GM21737 (cell line): ENCODE results near the gene ROR2.

ENCODE experiments used
- ATAC-seq: cut with Tn5 transposase; IDR thresholded peaks from one replicate; pipeline ENCODE4 v1.9.1; 2021; ENCODE audit warnings: mild to moderate bottlenecking, moderate library complexity; ENCODE audit not compliant: unreplicated experiment

The ROR2 gene

DNA sequence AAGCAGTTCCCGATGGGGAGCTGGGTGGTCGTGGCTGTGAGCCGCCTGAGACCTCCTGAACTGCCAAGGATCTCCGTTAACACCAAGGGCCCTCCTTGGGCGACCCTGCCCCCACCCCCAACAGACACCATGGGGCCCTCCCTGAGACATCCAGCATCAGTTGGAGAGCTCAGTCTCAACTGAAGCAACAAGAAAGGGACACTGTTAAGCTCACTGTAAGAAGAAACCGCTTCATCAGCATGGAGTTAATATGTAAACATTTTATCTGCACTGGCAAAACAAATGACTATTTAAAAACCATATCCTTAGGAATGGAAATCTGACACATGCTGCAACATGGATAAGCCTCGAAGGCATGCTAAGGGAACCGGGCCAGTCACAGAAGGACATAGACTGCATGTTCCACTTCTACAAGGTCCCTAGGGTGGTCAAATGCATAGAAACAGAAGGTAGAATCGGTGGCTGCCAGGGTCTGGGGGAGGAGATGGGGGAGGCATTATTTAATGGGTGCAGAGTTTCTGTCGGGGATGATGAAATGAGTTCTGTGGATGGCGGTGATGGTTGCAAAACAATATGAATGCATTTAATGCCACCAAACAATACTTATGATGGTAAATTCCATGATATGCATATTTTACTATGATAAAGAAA lies 47.4 kb downstream of the ROR2 start:
- ATAC-seq = no peak

DNA sequence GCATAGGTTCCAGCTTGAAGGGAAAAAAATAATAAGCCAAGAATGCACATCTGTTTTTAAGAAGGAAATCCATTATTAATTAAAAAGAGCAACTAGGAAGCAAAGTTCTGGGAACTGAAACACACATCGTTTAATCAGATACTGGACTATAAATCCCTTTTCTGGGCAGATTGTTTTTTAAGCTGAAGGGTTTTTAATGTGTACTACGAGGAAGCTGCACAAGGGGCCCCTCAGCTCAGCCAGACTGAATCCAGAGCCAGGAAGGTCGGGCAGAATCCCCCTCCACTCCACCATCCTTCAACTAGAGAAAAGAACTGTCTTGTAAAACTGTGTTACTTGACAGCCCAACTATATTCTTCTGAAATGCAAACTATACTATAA lies 49.2 kb downstream of the ROR2 start:
- no peak for ATAC-seq

DNA sequence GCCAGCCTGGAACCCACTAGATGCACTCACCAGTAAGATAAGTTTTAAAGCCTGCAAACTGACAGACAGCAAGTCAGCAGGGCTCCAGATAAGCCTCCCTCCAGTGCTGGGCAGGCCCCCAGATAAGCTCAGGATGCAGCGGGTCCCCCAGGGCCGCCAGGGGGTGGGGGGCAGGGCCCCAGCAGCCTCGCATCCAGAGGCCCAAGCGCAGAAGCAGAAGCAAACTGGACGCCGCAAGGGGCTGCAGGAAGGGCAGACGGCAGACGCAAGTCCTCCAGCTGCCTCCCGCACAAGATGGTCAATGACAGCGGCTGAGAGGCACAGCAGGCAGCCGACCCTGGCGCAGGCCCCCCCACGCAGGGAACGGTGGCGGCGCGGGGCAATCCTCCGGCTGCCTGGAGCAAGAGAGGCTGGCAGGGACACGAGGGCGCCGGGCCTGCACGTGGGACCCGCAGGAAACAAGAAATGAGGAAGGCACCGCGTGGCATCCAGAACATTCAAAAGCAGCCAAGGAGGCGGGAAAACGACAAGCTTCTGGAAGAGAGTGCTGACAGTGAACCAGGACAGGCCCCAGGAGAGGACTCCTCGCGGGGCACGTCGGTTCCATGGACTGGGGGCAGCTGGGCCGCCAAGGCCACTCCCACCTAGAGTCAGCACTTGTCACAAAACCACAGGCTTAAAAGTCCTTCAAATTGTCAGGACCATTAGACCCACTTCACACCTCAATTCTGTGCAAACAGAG lies 49.8 kb downstream of the ROR2 start:
- ATAC-seq = no peak

- no peak for ATAC-seq
Observed at GRCh38 chr9:91899594-91899993, 50.4 kb downstream of the ROR2 start.

DNA sequence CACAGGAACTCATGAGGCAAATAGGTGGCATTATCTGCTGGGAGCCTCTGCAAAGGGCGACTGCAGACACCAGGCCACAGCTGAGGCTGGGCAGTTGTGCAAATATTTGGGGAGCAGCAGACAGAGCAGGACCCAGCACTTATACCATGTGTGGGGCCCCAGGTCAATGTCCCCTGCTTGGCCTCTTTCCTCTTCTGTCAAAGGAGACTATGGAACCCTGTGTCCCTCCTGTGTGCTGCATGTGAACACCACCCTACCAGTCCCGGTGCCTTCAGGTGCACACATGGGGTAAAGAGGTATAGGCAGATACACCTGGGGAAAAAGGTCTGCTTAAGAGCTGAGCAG lies 50.8 kb downstream of the ROR2 start:
- ATAC-seq = no peak

DNA sequence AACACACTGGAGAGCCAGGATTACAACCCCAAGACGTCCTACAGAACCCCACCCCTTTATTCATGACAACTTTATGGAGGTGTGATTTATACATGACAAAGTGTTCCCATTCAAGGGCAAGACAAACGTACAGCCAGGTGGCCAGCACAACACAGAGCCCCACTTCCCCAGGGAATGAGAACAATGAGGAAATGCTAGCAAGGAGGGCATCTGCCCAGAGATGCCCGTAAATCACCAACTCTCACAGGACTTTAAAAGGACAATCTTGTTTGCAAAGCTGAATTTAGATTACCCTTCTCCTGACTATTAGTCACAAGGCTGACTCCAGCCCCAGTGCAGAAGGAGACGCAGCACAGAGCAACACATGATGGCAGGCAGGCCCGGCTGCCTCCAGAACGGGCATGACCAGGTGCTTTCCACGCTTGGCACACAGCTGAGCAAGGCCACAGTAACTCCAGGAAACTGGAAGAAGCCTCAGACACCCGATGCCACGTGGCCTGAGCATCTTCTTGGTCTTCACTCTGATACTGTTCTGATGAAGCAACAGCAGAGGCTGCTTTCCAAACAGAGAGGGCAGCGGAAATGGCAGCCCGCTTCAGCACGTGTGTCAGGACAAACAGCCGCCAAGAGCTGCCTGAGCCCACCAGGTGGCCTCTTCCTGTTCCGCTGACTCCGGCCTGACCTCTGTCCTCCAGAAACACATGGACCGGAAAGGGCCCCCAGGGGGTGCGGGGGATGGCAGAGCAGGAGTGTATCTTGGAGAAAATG lies 51.4 kb downstream of the ROR2 start:
- no peak for ATAC-seq

DNA sequence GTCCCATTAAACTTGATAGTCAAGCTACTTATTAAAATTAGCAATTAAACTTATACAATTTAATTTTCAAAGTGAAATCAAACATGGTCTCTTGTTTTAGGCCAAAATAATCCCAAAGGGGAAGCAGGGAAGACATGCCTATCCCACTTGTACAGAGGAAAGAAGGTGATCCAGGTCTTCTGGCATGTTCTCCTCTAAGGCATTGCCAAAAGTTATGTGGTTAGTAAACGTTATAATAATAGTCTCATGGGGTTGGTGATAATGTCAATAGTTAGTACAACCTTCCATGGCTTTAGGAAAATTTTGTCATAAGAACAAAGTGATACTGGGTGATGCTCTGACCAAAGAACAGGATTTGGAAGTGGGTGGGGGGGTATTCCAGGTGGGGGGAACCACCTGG lies 52.8 kb downstream of the ROR2 start:
- no peak for ATAC-seq

GRCh38 chr9:91896513-91897121 lies 53.4 kb downstream of the ROR2 start:
- no peak for ATAC-seq

DNA sequence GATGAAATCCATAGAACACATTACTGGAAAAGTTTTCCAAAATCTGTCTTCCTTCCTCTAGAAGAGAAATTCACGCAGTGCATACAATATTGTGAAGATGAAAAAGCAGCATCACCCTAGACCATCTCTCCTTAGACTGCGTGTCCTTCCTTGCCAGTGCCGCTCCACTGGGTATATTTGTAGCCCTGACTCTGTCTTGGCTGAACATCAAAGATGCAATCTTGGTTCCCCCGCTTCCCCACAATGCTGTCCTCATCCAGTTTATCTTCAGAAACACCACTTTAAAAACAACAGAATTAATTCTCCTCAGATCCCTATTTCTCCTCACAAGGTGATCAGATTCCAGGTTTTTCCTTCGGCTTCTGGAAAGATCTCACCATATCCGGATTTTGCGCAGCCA lies 53.9 kb downstream of the ROR2 start:
- no peak for ATAC-seq

- ATAC-seq = no peak
Observed at GRCh38 chr9:91894536-91894935, 55.5 kb downstream of the ROR2 start.

GRCh38 chr9:91894023-91894422 lies 56.0 kb downstream of the ROR2 start:
- ATAC-seq = no peak

DNA sequence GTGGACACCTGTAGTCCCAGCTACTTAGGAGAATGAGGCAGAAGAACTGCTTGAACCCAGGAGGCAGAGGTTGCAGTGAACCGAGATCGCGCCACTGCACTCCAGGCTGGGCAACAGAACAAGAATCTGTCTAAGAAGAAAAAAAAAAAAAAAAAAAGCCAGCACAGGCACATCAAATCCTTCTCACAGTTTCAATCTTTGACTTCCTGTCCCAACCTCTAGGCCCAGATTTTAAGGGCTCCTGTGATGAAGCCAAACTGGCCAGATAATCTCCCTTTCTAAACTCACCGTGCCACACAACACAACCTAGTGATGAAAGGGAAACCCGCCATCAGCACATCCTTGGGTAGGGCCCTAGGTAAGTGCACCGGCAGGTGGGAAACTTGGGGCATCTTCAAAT lies 58.1 kb downstream of the ROR2 start:
- ATAC-seq = no peak

GRCh38 chr9:91890662-91891061 lies 59.4 kb downstream of the ROR2 start:
- ATAC-seq = no peak

DNA sequence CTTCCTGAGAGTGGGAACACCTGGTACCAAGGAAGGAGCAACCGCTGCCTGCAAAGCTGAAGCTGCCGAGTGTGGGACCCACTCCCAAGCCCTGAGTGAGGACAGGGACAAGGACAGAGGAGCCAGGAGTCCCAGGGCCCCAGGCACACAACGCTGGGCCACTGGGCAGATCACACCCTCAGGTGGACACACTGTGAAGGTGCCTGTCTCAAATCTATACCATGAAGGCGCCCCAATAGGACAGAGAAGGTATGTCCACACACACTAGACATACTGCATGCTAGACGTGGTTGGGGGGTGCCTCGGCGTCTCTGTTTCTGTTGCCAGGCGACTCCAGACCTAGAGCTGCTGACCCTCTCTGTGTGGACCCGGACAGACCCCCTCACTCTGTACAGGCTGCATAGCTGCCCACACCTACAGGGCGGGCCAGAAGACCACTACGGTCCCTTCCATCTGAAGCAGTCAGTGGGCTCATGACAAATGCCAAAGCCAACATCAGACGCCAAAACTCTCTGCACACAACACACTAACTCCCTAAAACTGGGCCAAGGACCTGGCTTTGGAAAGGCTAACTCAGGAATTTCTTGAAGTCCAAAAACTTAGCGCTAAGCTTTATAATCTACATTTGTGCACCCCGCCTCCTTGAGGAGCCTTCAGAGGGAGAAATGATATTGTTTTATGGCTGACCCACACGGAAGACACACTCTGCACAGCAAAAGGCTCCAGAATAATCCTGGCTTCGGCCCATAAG lies 60.7 kb downstream of the ROR2 start:
- no peak for ATAC-seq

DNA sequence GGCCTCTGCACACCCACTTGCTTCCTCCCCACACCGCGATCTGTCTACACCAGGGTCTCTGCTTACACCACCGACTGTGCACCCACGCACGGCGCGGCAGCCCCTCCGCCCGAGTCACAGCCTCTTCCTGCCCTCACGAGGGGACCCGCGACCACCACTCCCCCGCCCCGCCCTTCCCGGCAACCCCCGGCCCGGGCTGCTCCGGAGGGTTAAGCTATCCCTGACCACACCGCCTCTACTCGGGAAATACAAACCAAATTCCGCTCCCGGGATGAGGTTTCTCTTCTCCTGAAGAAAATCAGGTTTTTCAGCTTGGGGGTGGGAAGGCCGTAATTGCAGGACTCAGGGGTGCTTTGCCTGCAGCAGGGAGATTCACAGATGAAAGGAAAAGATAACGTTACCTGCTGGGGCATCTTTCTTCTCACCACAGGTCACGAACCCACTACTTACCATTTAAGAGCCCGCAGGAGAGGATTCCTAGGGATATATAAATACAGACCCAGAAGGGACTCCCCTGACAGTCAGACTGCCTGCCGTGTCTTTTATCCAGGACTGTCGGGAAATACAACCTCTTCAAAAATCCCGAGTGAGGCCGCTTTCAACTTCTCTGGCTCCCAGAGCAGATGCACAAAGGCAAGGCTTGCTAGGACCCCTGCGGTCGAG lies 63.5 kb downstream of the ROR2 start:
- no peak for ATAC-seq

DNA sequence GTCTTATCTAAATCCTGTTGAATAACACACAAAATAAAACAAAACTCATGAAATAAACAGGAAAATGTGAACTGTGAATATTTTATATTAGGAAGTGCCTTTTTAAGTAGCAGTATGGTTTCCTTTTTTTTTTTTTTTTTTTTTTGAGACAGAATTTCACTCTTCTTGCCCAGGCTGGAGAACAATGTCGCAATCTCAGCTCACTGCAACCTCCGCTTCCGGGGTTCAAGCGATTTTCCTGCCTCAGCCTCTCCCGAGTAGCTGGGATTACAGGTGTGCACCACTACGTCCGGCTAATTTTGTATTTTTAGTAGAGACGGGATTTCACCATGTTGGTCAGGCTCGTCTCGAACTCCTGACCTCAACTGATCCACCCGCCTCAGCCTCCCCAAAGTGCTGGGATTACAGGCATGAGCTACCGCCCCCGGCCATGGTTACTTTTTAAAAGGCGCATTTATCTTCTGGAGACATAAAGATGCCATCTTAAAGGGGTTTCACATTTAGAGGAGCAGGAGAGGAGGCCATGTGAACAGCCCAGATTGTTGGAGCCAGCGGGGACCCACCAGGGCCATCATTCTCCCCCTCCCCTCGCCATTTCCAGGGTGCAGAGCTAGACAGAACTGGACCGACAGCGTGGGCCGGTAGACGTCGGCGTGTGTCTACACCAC lies 64.1 kb downstream of the ROR2 start:
- ATAC-seq = no peak

DNA sequence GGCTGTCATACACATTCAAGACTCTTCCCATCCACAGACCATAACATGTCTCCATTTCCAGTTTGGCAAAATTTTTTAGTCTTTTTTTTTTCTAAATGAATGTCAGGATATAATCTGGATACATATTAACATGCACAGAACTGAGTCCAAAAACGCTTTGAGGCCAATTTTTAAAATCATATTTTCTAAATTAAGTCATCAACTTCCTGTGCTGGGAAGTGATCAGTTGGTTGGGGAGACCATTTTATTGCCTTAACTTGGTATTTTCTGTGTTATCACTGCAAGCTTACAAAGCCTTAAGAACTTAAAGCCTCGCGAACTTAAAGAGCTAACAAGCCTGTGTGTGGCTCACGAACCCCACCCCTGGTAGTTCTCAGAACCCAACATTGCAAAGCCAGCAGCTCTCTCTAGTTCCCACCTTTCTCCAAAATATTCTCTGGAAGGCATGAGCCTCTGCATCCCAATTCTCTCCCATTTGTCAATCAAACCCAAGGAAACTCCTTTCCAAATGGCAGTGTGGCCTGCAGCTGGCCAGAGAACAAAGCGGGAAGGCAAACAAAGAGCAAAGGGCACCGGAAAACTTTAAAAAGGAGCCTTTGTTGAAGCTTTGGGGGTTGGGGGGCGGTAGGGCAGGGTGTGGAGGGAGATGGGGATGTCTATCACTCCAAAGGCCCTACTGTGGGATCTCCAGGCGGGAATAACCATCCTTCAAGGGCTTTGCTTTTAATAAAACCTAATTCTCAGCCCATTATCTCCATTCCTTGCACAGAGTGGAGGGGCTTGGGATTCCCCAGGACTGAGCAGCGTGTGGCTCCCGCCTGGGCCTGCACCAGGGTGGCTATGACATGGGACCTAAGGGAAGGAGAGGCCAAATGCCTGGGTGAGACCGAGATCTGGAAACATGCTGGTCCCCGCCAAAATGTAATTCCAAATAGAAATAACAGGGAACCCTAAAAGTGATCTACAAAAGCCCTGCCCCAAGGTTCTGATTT lies 65.0 kb downstream of the ROR2 start:
- ATAC-seq = no peak

- no peak for ATAC-seq
Observed at GRCh38 chr9:91884153-91884552, 65.9 kb downstream of the ROR2 start.

DNA sequence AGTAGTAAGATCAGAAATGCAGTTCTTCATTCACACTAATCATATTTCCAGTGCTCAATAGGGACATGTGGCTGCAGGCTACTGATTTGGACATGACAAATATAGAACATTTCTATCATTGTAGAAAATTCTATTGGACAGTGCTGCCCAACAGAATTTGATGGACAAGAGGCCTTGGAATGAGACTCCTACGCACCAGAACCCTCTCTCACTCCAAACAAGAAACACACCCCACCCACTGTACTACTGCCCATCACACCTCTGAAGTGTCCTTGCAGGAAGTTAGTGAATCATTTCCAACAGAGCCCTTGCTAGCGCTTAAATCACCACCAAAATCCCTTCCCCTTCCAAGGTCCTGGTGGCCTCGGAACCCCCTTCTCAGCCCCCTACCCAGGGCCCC lies 66.5 kb downstream of the ROR2 start:
- no peak for ATAC-seq
